Measurements from ENCODE around the gene LRFN2.

The LRFN2 gene

DNA sequence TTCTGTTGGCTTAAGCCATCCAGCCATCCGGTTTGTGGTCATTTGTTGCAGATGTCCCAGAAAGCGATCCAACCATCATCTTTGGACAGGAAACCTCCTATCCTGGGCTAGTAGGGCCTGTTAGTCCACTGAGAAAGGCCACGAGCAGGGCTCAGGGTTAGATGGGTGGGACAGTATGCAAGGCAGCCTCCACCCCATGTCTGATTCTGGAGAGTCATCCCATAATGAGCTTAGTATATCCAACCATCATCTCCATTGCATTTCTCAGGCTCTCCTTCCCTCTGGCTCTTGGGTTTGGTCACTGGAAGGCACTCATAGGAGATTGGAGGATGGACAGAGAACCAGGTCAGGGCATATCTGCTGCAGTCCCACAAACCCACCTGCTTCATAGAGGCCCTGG lies 117.8 kb downstream of the LRFN2 start:
- DNase-seq = no peak

DNA sequence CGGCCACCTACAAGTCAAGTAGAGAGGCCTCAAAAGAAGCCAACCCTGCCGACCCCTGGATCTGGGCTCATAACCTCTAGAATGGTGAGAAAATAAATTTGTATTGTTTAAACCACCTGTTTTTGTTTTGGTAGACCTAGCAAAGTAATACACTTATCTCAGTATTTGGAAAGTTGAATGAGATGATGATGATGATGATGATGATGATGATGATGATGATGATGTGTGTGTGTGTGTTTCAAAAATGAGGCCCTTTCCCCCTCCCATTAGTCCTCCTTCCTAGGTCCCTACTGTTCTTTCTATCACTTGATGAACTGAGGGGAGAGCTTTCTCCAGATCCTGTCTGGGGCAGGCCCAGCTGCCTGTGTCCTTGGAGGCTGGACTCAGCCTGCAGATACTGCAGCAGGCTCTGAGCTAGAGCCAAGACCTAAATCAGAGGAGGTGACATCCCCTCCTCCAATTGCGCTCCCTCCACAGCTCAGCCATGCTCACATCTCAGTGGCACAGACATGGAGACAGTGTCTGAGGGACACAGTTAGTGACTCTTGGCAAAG lies 120.1 kb downstream of the LRFN2 start:
- DNase-seq = no peak

DNA sequence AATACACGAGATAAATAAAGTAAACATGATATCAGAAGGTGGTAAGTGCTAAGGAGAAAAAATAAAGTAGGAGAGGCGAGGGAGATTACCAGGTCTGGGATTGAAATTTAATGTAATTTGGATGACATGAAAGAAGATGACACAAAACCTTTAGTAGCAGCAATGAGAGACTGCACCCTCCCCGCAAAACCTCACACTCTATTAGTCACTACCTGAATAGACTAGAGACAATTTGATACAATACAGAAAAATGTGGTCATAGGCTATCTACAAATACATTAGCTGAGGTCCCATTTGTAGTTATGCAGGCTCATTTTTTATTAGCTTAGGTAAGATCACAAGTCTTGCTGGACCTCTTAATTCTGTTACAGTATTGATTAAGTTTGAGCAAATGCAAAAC lies 125.5 kb downstream of the LRFN2 start:
- no peak for DNase-seq

DNA sequence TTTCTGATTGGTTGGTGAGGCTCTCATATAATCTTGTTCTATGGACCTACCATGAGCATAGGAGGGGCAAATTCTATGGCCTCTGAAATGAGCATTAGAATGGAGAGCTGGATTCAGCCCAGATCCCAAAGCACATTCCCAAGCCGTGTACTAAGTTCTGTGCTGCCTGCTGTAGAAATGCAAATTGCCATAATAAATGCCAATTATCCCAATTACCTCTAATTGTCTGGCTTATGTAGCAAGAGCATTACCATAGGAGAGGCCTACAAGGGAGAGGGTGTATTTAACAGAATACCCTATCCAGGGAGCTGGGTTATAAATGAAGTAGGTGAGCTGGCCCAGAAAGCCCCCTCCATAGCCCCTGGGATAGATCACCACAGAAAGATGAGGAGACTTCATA lies 126.8 kb downstream of the LRFN2 start:
- no peak for DNase-seq

DNA sequence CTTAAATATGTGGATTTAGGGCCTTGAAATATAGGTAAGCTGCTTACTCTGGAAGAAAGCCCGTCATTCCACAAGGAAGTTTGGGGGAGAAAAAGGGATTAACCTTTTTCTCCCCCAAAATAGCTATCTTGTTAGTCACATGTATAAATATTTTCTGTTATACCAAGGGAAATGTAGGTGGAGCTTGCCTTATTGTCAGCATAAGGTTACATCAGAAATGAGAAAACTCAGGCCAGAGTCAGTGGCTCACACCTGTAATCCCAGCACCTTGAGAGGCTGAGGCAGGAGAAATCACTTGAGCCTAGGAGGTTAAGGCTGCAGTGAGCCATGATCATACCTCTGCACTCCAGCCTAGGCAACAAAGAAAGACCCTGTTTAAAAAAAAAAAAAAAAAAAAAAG lies 129.9 kb downstream of the LRFN2 start:
- DNase-seq = no peak

DNA sequence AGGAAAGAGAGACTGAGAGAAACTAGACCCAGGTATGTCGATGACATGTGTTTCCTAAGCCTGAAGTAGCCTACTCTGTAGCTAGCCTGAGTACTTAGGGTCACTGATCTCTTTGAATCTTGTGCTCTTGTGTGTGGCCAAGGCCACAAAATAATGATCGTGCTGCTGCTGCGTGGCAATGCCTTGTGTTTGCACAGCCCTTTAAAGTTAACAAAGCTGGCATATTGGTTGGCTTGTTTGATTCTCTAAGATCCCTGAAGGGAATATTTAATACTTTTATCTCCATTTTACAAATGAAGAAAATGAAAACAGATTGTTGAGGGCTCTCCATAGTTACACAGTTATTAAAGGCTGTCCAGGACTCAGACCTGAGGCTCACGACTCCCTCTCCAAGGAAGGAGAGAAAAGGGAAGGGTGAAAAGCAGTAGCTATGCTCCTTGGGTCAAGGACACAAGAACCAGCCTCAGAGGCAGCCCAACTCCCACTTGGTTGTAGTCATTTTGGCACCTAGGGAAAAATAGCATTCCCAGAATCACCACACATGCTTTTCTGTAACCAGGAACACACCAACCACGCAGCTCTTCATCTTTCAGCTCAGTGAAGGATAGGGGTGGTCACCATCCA lies 130.7 kb downstream of the LRFN2 start:
- no peak for DNase-seq

DNA sequence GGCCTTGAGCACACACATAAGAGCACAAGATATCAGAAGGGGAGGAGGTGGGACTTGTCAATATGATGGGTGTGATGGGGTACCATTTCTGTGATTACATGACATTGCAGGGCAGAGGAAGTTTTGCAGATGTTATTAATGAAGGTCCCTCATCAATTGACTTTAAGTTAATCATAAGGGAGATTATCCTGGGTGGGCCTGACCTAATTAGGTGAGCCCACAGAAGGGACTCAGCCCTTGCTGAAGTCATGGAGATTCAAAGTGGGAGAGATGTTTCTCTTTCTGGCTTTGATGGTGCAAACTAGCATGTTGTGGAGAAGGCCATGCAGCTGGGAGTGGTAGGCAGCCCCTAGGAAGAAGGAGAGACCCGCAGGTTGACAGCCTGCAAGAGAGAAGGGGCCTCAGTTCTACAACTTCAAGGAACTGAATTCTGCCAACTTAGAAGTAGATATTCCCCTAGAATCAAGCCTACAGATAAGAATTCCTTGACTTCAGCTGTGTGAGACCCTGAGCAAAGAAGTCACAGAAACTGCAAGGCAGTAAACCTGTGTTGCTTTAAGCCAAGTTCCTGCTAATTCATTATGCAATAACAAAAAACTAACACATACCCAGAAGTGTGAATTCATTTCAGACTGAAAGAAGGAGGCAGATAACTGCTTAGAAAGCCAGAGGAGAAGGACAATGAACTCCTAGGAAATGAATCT lies 131.3 kb downstream of the LRFN2 start:
- no peak for DNase-seq

DNA sequence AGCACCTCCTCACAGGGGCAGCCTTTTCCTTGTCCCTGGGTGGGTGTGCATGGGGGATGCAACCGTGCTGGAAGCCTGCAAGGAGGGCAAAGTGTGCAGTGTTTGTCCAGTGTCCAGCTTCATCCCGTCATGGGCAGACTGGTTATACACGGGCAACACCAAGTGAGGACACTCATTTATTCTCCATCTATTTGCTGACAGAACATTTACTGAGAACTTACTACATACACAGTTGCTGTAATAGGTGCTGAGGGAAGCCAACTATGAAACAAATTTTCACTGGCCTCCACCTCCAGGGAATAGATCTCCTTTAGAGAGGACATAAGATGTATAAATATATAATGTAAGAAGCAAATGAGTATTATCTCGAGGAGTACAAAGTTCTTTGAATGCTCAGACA lies 136.7 kb downstream of the LRFN2 start:
- DNase-seq = no peak

DNA sequence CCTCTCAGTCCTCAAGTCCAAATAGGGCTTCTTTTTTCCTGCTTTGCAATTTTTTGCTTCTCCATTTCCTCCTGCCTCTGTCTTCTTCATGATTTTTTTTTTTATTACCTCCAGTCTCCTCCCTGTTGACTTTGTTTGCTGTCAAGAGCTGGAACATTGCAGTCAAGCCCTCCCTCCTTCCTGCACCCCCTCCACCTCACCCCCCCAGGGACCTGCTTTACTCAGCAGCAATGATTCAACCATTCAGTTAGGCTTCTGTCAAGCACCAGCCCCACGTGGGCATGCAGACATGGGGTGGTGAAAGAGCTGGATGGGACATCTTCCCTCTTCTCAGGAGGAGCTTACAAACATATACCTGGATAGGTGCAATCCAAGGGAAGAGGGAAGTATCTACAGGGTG lies 142.4 kb downstream of the LRFN2 start:
- no peak for DNase-seq

DNA sequence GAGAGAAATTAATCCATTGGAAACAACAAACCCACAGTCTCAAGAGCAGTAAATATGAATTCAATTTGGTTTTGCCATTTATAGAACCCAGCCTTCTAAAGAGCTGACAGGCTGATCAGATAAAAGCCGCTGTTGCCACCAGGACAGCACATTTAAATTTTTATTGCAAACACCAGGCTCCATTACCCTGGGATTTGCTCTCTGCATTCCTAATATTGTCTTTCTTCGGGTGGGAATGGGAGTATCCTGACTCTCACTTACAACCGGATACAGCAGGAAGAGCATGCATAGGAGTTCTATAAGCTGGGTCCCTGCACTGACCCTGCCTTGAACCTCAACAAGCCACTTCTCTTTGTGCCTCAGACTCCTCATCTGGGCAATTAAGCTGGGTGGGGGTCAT lies 142.9 kb downstream of the LRFN2 start:
- DNase-seq = no peak

DNA sequence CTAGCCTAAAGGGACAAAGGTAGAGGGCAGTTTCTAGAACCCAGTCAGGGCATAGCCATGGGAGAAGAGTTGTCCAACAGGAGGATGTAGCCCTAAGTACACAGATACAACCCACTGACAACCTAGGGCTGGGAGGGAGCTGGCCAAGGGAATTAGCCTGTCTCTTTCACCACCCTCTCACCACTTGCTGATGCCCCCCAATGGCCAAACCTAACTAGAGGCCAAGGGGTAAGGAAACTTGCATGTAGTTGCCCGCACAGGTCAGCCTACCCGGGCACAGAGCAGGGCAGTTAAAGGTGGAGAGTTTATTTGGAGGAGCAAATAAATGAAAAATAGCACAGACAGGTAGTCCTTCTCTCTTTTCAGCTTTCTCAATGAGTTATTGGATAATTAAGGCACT lies 143.3 kb downstream of the LRFN2 start:
- no peak for DNase-seq

DNA sequence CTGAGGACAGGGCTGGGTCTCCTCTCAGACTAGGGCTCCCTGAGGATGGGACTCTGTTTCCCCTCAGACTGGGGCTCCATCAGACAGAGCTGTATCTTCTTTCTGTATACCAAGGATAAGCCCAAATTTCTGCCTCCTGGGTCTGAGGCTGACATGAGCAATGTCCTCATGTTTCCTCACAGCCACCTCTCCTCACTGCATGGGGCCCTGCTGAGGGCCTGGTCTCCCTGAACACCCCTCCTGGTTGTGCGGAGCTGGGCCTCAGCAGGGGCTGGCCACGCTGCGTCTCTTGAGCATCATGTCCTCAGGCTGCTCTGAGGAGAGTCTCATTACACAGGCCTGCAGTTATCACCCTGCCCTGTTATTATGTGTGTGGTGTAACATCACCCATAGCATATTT lies 144.6 kb downstream of the LRFN2 start:
- no peak for DNase-seq

DNA sequence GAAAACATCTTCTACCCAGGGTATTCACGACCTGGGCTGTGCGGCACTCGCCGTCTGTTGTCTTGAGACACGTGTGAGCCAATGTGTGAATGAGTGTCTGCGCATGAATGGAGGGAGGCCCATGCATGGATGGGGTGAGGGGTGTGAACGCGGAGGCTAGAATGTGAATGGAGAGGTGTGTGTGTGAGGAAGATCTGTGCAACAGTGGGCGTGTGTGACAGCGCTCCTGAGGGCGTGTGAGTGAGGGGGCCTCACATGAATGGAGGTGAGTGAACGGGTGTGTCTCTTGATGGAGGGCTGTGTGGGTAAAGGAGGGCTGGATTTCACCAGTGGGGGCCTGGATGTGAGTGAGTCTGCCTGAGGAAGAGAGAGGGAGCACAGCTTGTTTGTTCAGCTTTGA lies 146.0 kb downstream of the LRFN2 start:
- DNase-seq = no peak

DNA sequence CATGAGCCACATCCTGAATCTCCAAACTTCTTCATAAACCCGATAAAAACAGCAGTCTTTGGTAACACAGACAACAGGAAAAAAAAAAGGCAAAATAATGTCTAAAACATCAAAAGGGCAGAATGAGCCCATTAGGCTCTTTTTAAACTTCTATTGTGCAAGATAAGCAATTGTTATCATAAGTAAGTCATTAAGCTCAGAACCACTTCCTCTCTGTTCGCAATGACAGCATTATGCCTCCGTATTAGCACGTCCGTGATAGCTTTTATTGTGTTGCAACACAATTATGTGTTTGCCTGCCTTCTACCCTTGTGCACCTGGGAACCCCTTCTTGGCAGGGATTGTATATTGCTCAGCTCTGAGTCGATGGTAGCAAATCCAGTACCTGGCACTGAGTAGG lies 147.1 kb downstream of the LRFN2 start:
- no peak for DNase-seq

DNA sequence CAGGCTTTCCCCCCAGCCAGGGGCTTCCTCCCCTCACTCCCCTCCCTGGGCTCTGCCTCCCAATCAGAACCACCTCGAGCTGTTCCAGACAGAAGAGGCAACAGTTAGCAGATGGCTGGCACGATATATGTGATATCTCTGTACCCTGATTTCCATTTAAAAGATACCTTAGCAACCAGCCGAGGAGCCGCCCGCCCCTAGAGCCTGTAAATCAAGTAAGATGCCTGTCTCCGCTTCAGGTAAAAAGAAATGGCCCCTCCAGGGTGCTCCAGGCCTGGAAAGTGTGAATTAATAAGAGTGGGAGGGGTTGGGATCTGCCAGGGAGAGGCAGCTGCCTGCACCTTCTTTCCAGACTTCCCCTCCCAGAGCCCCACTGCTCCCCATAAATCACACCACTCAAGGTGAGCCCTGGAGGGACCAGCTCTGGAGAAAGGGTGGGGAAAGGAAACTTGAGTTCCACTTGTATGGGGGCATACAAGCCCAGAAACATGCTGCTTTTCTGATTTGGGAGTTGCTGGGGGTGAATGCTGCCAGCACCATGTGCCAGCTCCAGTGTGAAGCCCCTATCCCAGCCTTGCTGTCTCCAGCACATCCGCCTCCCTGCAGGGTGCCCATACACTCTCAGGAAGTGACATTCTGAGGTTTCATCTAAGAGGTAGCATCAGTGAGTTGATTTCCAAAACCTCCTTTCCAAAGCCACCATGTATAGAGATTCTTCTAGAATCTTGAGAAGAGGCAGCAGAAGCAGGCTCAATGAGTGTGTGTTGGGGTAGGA lies 148.0 kb downstream of the LRFN2 start:
- DNase-seq = no peak

DNA sequence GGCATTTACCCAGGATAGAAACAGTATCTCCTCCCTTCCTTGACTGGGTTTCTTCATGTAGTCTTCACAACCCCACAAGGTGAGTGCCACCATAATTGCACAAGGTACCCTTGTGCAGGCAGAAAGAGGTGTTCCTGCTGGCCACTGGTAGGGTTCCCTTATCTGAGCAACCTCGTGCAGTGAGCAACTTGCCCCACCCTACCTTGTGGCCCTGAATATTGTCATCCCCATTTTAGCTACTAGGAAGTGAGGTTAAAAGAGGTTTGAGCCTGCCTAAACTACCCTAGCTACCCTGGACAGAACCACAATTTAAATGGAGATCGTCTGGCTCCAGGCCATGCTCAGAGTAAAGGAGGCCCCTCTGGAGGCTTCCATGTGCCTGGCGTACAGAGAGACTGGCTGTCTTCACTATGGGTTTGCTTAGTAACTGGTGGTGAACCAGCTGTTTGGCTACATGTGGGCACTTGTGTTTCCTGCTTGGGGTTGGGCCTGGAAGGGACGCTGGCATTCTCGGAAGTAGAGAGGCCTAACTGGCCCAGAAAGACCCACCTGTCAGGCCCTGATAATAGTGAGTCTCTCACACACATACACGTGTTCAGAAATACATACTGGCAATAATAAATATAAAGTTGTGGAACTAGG lies 148.8 kb downstream of the LRFN2 start:
- no peak for DNase-seq

DNA sequence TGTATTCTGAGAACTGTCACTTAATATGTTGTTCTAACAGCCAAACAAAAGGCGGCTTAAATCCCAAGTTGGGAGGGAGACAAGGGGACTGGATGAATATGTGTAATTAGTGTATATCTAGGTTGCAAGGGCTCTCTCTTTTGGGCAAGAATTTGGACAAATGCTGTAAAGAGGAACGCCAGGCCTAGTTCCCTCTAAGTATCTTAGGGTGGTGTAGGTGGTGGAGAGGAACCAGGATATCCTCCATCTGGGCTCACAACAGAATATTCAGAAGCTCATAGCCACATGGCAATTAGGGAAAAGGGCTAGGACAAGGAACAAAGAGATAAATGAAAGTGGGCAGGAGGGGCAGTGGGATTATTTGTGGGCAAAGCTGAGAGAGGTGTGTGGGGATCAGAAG lies 149.5 kb downstream of the LRFN2 start:
- DNase-seq = no peak

DNA sequence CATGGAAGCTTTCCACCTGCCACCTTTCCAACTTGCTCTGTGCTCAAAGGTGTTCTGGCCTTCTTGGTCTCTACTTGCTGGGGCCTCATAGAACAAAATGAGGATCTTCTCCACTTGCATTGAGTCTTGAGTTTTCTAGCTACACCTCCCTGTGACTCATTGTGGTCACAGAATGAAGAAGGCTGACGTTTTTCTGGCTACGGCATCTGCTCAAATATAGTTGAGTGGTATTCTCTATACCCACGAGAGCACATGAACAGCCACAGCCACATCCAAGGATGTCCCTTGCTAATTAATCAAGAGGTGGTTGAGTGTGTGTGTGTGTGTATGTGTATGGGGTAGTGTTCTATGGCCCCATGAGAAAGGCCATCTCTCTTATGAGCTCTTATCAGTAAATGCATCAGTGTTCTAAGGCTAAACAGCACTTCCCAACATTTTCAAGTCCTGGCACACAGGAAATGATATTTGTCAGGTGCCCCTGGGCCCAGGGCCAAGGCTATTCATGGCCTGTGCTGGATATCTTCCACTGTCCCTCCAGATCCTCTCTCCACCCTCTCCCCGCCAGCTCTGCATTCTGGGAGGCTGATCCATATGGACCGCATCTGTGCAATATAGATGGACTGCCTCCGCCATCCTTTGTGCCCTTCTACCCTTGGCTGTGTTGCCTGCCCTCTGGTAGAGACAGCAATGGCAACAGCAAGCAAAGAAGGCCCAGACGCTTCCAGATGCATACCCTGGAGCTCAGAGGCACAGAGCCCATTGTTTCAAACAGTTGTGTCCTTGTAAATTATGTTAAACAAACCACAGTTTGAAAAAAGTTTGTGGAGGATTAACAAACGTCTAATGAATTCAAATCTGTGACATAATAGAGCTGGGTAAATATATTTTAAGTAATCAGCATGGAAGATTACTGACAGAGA lies 150.2 kb downstream of the LRFN2 start:
- no peak for DNase-seq

DNA sequence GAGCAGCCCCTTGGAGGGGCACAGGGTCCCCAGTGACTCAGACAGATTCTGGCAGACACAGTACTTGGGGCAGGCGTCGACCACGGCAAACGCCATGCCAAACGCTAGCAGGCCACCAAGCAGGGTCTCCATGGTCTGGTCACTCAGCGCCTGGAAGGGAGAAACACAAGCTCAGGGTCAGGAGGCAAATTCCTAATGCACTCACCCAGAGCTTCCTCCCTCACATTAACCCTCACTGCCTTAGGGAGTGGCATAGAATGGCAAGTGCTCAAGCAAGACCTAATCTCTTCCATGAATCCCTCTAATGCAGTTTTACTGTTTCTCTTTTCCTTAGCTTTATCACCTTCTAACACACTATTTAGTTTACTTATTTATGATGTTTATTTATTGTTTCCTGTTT lies 154.2 kb downstream of the LRFN2 start:
- DNase-seq = no peak

DNA sequence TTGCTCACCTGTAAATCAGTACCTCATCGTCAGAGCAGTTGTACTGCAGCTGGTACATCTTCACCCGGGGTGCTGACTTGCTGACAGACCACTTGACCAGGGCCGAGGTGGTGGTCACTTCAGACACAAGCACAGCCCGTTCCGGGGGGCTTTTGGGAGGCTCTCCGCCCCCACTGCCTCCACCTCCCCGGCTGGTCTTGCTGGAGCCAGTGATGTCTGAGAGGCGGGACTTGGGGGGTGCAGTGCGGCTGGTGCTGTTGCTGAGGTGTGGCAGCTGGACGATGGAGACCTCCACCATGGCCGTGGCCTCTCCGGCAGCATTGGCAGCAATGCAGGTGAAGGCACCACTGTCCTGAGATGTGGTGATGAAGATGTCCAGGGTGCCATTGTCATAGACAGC lies 155.5 kb downstream of the LRFN2 start:
- DNase-seq = no peak

DNA sequence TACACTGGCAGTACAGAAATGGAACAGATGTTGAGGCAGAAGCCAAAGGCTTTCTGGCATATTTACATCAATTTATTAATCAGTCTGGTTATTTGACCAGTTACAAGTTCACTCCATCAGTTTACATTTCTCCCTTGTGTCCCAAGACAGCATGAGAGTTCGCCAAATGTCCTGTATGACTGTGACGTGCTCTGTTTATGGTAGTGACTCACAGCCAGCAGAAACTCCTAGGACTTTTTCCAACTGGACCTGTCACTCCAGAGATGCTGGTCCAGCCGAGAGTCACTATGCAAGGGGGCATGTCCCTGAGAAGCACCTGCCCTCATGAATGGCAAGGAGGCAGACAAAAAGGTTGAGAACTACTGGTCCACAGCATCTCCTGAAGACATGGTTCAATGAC lies 160.0 kb downstream of the LRFN2 start:
- DNase-seq = no peak

DNA sequence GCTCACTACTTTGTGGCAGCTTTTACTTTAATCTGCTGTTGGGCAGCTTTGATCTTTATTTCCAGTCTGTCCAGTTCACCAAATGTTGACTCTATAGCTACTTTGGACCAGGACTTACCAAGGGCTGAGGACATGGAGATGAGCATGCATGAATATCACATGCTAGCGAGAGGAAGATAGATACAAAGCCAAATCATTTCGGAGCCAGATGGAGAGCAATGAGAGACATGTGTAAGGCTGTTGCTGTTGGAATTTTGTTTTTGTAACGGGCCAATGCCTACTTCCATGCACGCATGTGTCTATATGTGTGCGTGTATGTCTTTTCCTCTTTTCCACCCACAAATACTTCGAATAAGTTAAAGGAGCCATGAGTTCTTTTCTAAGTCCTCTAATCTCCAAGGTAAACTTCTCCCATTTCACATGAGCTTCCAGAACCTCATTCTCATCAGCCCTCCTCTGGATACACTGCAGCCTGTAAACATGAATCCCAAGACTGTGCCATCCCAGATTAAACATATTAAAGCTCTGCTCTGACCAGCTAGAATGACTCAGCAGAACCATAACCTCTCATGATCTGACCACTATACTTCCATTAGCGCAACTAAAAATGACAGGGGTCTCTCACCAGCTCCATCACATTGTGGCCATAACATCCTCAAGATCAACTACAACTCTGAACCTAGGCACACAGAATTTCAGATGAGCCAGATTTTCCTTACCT lies 160.7 kb downstream of the LRFN2 start:
- DNase-seq = no peak
